Colonic mucosa (tissue), 4 donors: ENCODE results near the gene FADS2. TPM values are rescaled to one million over a fixed set of nuclear protein-coding genes. Genes with fewer than 3 reads are reported as not detected.
A peak's percentile ranks its signal among the peaks of the same experiment; 100 is the strongest.

Experiments
- DNase-seq: peaks from one replicate; pipeline ENCODE4 v3.0.0-alpha.2; 2020
- H3K27ac ChIP-seq: fragments of 200-600 bp; one replicate; pipeline ENCODE4 v1.8.0; 2021
- H3K27me3 ChIP-seq: fragments of 200-600 bp; one replicate; pipeline ENCODE4 v1.8.0; 2021
- H3K36me3 ChIP-seq: fragments of 200-600 bp; one replicate; pipeline ENCODE4 v1.8.0; 2021
- H3K4me1 ChIP-seq: fragments of 200-600 bp; one replicate; pipeline ENCODE4 v1.8.0; 2021; ENCODE audit warnings: mild to moderate bottlenecking
- H3K4me3 ChIP-seq: fragments of 200-600 bp; one replicate; pipeline ENCODE4 v1.8.0; 2021
- H3K9ac ChIP-seq, 2 donors: one replicate each; pipeline ENCODE4 v1.7.0; 2013; ENCODE audit warnings: control low read depth in 2 of 2, low read depth in 2 of 2, low read length in 2 of 2
- H3K9me3 ChIP-seq: fragments of 200-600 bp; one replicate; pipeline ENCODE4 v1.8.0; 2021
- CTCF ChIP-seq: fragments of 200-600 bp; IDR thresholded peaks from one replicate; pipeline ENCODE4 v1.8.0; 2022; ENCODE audit warnings: antibody characterized with exemption, mild to moderate bottlenecking
- intact Hi-C: fragments of 100-400 bp; cut with DNase I; formaldehyde crosslinking; loops from one replicate; pipeline ENCODE4 v1.14.1; 2022
- microRNA-seq: library from miRNA; unstranded; fragments of <30 nt; microRNA quantifications from one replicate; pipeline ENCODE4, GENCODE V29; 2019
- total RNA-seq, 2 donors: library from RNA; stranded (reverse); fragmentation: NEBNext Ultra II Directional in 1 of 2; extraction: Animal tissue kit (Norgen Biotek cat#: 25700) in 1 of 2; gene quantifications; one replicate each; pipeline ENCODE4 v1.2.1, GENCODE V29; 2021
- donor health status: healthy.
- donor health status: DM: no; HTN: no; CAD: no.
- donor health status: DM: no; HTN: no; CAD: no.

Gene FADS2
- total RNA-seq, 2 donors from 2014 or later: 13.9 to 38.6 TPM

- H3K4me1 ChIP-seq: no peaks in the 10 kb centered on the region
- intact Hi-C loops: no loop called here
- H3K27me3 ChIP-seq: peaks cover 22% of the 10 kb centered on the region
- peak overlapping the region in 1 of 2 donors; percentile 43 for H3K9ac ChIP-seq
- no peaks in the 10 kb centered on the region for H3K36me3 ChIP-seq
- H3K27ac ChIP-seq: peak overlapping the region; percentile 12
- peak; percentile 27 for DNase-seq
- TF ChIP-seq CTCF: no peak
- peak overlapping the region; percentile 40 for H3K4me3 ChIP-seq
- H3K9me3 ChIP-seq: no peaks in the 10 kb centered on the region
Observed at GRCh38 chr11:61916737-61917333, 88.7 kb downstream of the FADS2 start.

Small RNA genes lying within 50 kb of the gene (microRNA-seq; reads per million reads assigned to microRNA genes)
- not detected for gene MIR6746

Other genes with a start within 250 kb of the FADS2 start
- gene SYT7, start 247.2 kb upstream of the FADS2 start, total RNA-seq: 10 to 100 TPM in 1 of 2 donors, 1 to 10 TPM in 1; 8.5 to 28.4 TPM
- 10 to 100 TPM in 1 of 2 donors, 1 to 10 TPM in 1; 7.5 to 12.2 TPM for gene DAGLA, start 147.9 kb upstream of the FADS2 start, total RNA-seq
- gene MYRF, start 75.7 kb upstream of the FADS2 start, total RNA-seq: 10 to 100 TPM in 1 of 2 donors, 1 to 10 TPM in 1; 8.8 to 14.9 TPM
- 100 to 1,000 TPM; 119 to 149 TPM for gene TMEM258, start 35.7 kb upstream of the FADS2 start, total RNA-seq
- gene FEN1, start 35.4 kb upstream of the FADS2 start, total RNA-seq: 10 to 100 TPM; 14.4 to 67.9 TPM
- 10 to 100 TPM in 1 of 2 donors, 1 to 10 TPM in 1; 6.9 to 17.4 TPM for gene FADS1, start 11.3 kb upstream of the FADS2 start, total RNA-seq
- 10 to 100 TPM; 10.4 to 13.3 TPM for gene FADS3, start 63.2 kb downstream of the FADS2 start, total RNA-seq
- 1 to 10 TPM; 3.7 to 5.9 TPM for gene RAB3IL1, start 89.3 kb downstream of the FADS2 start, total RNA-seq
- under 1 TPM; 0.58 to 0.77 TPM for gene BEST1, start 122.1 kb downstream of the FADS2 start, total RNA-seq
- gene FTH1, start 139.3 kb downstream of the FADS2 start, total RNA-seq: 1,000 to 10,000 TPM; 5,286 to 5,395 TPM